Nephron (organoid): ENCODE results near the gene ID4.

Source experiments
- H3K27ac Mint-ChIP-seq, 3 experiments: 2 replicates each; pipeline ENCODE4 v1.8.0; 2020; ENCODE audit warnings: mixed read lengths in 3 of 3, mild to moderate bottlenecking in 2 of 3, moderate library complexity in 1 of 3
- H3K27me3 Mint-ChIP-seq: 2 replicates; pipeline ENCODE4 v1.8.0; 2021; ENCODE audit warnings: low read depth, mild to moderate bottlenecking, moderate library complexity, mixed read lengths
- H3K36me3 Mint-ChIP-seq: 2 replicates; pipeline ENCODE4 v1.8.0; 2020; ENCODE audit warnings: low read depth, mixed read lengths
- H3K4me1 Mint-ChIP-seq: 2 replicates; pipeline ENCODE4 v1.8.0; 2020; ENCODE audit warnings: mixed read lengths
- H3K4me3 Mint-ChIP-seq, 3 experiments: 2 replicates each; pipeline ENCODE4 v1.8.0; 2020; ENCODE audit warnings: mild to moderate bottlenecking in 3 of 3, mixed read lengths in 3 of 3, moderate library complexity in 2 of 3
- H3K9me3 Mint-ChIP-seq: 2 replicates; pipeline ENCODE4 v1.8.0; 2020; ENCODE audit warnings: mixed read lengths
- TF ChIP-seq, protein P1 (sequence below), 3 experiments: fragments of 200-600 bp; sonication (generic); IDR thresholded peaks; one replicate each; pipeline ENCODE4 v1.5.0; 2021; ENCODE audit warnings: antibody characterized with exemption in 3 of 3; ENCODE audit not compliant: unreplicated experiment in 3 of 3

ID4 gene

DNA sequence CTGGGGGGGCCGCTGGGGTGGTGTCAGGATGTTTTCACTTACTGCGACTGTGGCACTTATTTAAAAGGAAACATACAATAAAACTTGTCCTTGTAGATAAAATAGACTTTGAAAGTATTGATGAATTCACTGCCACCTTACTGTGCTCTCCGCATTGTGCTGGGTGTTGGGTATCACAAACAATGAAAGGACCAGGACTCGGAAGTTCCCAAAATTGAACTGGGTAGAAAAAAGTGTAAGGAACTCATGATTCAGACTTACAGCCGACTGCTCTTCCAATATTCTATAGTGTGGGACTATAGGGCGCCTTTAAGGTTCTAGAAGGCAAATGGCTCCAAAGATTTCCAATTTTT, 32.1 kb upstream of the ID4 start:
- peaks cover 13% of the 10 kb centered on the region for H3K36me3 Mint-ChIP-seq
- no peaks in the 10 kb centered on the region for H3K9me3 Mint-ChIP-seq
- peak overlapping the region; percentile 79 to 91 (median 82) for H3K4me3 Mint-ChIP-seq
- no peaks in the 10 kb centered on the region for H3K27me3 Mint-ChIP-seq
- peaks cover 40% of the 10 kb centered on the region for H3K4me1 Mint-ChIP-seq
- TF ChIP-seq, protein P1, sequence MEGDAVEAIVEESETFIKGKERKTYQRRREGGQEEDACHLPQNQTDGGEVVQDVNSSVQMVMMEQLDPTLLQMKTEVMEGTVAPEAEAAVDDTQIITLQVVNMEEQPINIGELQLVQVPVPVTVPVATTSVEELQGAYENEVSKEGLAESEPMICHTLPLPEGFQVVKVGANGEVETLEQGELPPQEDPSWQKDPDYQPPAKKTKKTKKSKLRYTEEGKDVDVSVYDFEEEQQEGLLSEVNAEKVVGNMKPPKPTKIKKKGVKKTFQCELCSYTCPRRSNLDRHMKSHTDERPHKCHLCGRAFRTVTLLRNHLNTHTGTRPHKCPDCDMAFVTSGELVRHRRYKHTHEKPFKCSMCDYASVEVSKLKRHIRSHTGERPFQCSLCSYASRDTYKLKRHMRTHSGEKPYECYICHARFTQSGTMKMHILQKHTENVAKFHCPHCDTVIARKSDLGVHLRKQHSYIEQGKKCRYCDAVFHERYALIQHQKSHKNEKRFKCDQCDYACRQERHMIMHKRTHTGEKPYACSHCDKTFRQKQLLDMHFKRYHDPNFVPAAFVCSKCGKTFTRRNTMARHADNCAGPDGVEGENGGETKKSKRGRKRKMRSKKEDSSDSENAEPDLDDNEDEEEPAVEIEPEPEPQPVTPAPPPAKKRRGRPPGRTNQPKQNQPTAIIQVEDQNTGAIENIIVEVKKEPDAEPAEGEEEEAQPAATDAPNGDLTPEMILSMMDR (IDR thresholded peaks at IDR 0.05; ENCODE audit: unreplicated experiment in 3 of 3): no peak
- H3K27ac Mint-ChIP-seq: peak overlapping the region; percentile 98 to 99 (median 99)

DNA sequence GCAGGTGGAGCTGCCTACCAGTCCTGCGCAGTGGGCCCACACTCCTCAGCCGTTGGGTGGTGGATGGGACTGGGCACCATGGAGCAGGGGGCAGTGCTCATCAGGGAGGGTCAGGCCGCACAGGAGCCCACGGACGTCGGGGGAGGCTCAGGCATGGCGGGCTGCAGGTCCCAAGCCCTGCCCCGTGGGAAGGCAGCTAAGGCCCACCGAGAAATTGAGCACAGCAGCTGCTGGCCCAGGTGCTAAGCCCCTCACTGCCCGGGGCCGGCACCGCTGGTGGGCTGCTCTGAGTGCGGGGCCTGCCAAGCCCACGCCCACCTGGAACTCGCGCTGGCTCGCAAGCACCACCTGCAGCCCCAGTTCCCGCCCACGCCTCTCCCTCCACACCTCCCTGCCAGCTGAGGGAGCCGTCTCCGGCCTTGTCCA, 30.2 kb upstream of the ID4 start:
- TF ChIP-seq, protein P1 (IDR thresholded peaks at IDR 0.05; ENCODE audit: unreplicated experiment in 3 of 3): no peak
- Mint-ChIP-seq H3K4me1 (peaks cover 43% of the 10 kb centered on the region), H3K9me3 (no peaks in the 10 kb centered on the region), H3K4me3 (no peak overlapping the region), H3K27ac (peak overlapping the region in 1 of 3 experiments; percentile 99), H3K27me3 (no peaks in the 10 kb centered on the region), H3K36me3 (peaks cover 6% of the 10 kb centered on the region)

DNA sequence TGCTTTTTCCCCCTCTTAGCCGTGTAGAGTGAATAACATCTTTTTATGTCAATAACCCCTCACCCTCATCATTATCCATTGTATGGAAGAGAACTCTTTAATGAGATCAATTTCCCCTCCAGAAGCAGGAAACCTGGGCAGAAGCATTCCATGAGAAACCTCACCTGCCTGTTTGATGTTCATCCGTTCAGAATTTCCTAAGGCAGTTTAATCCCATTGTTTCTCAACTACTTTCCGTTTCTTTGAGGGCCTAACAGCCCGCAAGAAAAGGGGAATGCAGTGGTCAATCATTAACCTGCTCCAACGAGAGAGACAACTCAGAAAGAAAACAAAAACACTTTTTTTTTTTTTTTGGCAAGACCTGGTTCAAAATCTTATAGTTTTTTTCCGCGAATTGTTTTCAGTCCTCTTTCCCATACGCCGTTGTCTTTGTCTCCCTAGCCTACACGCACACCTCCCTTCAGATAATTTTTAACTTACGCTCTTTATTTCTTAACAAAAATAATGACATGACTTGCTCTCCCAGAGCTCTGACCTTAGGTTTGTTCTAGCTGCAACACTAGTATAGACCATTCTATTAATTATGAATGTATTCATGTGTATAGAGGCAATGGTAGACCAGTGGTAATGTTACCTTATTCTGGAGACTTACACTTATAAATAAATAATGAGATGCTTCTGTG, 25.6 kb upstream of the ID4 start:
- Mint-ChIP-seq H3K36me3 (no peaks in the 10 kb centered on the region), H3K4me3 (peak overlapping the region in 2 of 3 experiments; percentile 7 to 38), H3K4me1 (peaks cover 15% of the 10 kb centered on the region), H3K9me3 (peaks cover 5% of the 10 kb centered on the region), H3K27ac (peak overlapping the region; percentile 79 to 89 (median 88)), H3K27me3 (peaks cover 4% of the 10 kb centered on the region)
- TF ChIP-seq, protein P1 (IDR thresholded peaks at IDR 0.05; ENCODE audit: unreplicated experiment in 3 of 3): no peak

DNA sequence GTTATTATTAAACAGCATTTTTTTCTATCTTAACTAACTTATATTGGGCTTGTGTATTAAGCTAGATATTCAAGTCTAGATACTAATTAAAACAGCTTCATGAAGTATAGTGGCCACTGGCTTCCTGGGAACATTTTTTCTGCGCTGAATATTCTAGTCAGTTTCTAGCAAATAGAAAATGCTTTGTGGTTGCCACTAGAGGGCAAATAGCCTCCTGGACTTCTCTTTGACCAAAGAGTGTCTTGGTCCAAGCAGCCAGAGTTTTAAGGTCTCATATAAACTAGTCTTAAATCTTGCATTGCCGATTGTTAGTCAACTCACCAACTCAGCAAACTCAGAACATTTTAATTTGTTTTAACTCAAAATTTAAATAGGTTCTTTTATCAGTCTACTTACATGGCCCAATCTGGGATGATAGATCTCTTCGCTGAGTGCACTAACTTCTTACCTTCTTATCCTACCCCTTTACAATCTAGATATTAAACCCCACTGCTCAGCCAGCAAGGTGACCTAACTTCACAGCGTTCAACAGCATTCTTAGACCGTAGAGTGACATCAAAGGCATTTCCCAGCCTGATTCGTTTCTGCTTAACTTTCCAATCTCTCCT, 24.6 kb upstream of the ID4 start:
- Mint-ChIP-seq H3K9me3 (peaks cover 9% of the 10 kb centered on the region), H3K36me3 (peaks cover 2% of the 10 kb centered on the region)

DNA sequence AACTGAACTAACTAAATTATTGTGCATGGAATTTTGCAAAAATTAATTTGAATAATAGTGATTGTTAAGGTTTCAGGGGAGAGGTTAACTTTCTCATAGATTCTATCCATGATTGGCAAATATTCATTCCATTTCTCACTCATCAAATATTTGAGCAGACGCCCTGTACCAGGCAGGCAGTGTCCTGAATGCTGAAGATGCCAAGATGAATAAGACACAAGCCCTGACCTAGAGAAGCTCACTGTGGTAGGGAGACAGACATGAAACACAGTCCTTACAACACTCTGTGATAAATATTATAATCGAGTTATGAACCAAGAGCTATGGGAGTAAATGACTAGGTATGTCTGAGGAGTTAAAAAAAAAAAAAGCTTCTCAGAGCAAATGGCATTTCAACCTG, 18.4 kb upstream of the ID4 start:
- H3K27ac Mint-ChIP-seq: no peak overlapping the region
- TF ChIP-seq, protein P1 (IDR thresholded peaks at IDR 0.05; ENCODE audit: unreplicated experiment in 3 of 3): no peak
- H3K9me3 Mint-ChIP-seq: peaks cover 11% of the 10 kb centered on the region
- H3K4me1 Mint-ChIP-seq: no peaks in the 10 kb centered on the region
- no peak overlapping the region for H3K4me3 Mint-ChIP-seq
- H3K27me3 Mint-ChIP-seq: no peaks in the 10 kb centered on the region
- peaks cover 4% of the 10 kb centered on the region for H3K36me3 Mint-ChIP-seq

More for the DNA sequence above, 24.6 kb upstream of the ID4 start:
- Mint-ChIP-seq H3K4me3 (no peak overlapping the region), H3K27ac (peak overlapping the region; percentile 7 to 49 (median 18)), H3K27me3 (peaks cover 4% of the 10 kb centered on the region), H3K4me1 (peaks cover 15% of the 10 kb centered on the region)
- TF ChIP-seq, protein P1 (IDR thresholded peaks at IDR 0.05; ENCODE audit: unreplicated experiment in 3 of 3): peak; percentile 57 to 72 (median 65)
